Measurements from ENCODE around the gene TMEM163. TPM values are rescaled to one million over a fixed set of nuclear protein-coding genes. Genes with fewer than 3 reads are reported as not detected.

TMEM163 gene
- total and polyA plus RNA-seq, 2 donors (not counting 3 experiments of a cell fraction or from before 2014, with no cell fraction given), result 1.0 to 2.8 TPM

DNA sequence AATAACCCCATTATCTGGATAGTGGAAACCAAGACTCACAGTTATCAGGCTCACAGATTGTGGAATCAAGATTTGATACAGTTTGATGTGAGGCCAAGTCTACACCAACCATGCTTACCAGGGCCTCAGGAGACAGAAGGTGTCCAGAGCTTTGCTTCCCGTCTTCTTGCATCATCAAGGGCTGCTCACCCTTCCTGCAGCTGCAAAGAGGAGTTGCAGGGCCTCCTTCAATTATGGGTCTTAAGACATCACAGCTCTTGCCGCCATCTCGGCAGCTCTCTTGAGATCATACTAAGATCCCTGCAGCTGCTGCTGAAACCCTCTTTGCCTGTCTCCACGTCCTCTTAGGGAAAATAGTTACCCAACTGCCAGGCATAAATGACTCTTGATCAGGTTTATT lies 288.9 kb downstream of the TMEM163 start:
- Histone ChIP-seq H3K4me1 (ENCODE audit: control insufficient read depth, extremely low read depth, insufficient read depth, low read length) (peaks cover 47% of the 10 kb centered on the region), H3K79me2 (ENCODE audit: control insufficient read depth, insufficient read depth, low read length) (no peaks in the 10 kb centered on the region), H3K36me3 (ENCODE audit: control insufficient read depth in 2 of 2, extremely low read depth in 1 of 2, insufficient read depth in 2 of 2, low read length in 2 of 2) (no peaks in the 10 kb centered on the region), H3K4me2 (ENCODE audit: insufficient read depth, low read length) (no peak overlapping the region), H3K27ac (ENCODE audit: insufficient read depth, low read depth, low read length) (no peak overlapping the region), H3K9ac (replicated peaks; ENCODE audit: extremely low read depth, insufficient read depth, low read length) (no peak overlapping the region), H3K9me1 (replicated peaks; ENCODE audit: control insufficient read depth, extremely low read depth, insufficient read depth, low read length) (no peaks in the 10 kb centered on the region), H3K27me3 (ENCODE audit: control insufficient read depth in 2 of 2, insufficient read depth in 2 of 2, low read length in 2 of 2) (no peaks in the 10 kb centered on the region), H3K4me3 (replicated peaks in 1 of 3; ENCODE audit: insufficient read depth in 1 of 3, low read depth in 1 of 3, low read length in 3 of 3) (no peak overlapping the region), H4K20me1 (replicated peaks; ENCODE audit: control insufficient read depth, extremely low read depth, insufficient read depth, low read length) (no peaks in the 10 kb centered on the region), H3K9me3 (replicated peaks; ENCODE audit: control insufficient read depth, insufficient read depth, low read length) (no peaks in the 10 kb centered on the region), H2AFZ (ENCODE audit: low read depth, low read length) (no peak overlapping the region)
- ChIA-PET CTCF (interaction anchor here (1.0 to 3.4 kb wide), 2 partner anchors 18 to 22 kb away, joined by 5 to 36 read pairs; no protein-coding TSS in a partner anchor), POLR2A (no interaction called here)
- intact Hi-C loops (cut with micrococcal nuclease) (no loop called here), dilution Hi-C loops (cut with MboI; ENCODE audit: extremely low pct_ligation_motif_present, low sequenced_read_pairs) (no loop called here)
- TF ChIP-seq FOS (IDR thresholded peaks at IDR 0.05; ENCODE audit: borderline replicate concordance, insufficient read depth, low read length) (no peak), EZH2 (IDR thresholded peaks at IDR 0.05; ENCODE audit: borderline replicate concordance, low read depth, low read length, severe bottlenecking) (no peak), POLR2A (IDR thresholded peaks at IDR 0.05; ENCODE audit: low read depth, low read length) (no peak), POLR2AphosphoS5 (IDR thresholded peaks at IDR 0.05; ENCODE audit: insufficient read depth, low read depth, low read length) (no peak), MYC (IDR thresholded peaks at IDR 0.05; ENCODE audit: low read depth, low read length) (no peak), GATA2 (IDR thresholded peaks at IDR 0.05; ENCODE audit: insufficient read depth, insufficient read length, low read depth, low read length) (no peak), JUN (IDR thresholded peaks at IDR 0.05; ENCODE audit: borderline replicate concordance, insufficient read depth, insufficient read length, low read depth) (no peak)
- TF ChIP-seq, protein P1, sequence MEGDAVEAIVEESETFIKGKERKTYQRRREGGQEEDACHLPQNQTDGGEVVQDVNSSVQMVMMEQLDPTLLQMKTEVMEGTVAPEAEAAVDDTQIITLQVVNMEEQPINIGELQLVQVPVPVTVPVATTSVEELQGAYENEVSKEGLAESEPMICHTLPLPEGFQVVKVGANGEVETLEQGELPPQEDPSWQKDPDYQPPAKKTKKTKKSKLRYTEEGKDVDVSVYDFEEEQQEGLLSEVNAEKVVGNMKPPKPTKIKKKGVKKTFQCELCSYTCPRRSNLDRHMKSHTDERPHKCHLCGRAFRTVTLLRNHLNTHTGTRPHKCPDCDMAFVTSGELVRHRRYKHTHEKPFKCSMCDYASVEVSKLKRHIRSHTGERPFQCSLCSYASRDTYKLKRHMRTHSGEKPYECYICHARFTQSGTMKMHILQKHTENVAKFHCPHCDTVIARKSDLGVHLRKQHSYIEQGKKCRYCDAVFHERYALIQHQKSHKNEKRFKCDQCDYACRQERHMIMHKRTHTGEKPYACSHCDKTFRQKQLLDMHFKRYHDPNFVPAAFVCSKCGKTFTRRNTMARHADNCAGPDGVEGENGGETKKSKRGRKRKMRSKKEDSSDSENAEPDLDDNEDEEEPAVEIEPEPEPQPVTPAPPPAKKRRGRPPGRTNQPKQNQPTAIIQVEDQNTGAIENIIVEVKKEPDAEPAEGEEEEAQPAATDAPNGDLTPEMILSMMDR (IDR thresholded peaks at IDR 0.05; ENCODE audit: extremely low read depth in 1 of 2, insufficient read depth in 1 of 2, low read depth in 1 of 2, low read length in 2 of 2), result no peak
- TF ChIP-seq, protein P2, sequence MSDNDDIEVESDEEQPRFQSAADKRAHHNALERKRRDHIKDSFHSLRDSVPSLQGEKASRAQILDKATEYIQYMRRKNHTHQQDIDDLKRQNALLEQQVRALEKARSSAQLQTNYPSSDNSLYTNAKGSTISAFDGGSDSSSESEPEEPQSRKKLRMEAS (IDR thresholded peaks at IDR 0.05; ENCODE audit: insufficient read depth, insufficient read length), result no peak
- BruUV-seq (replicated peaks), result no TSS peak
- DNase-seq (ENCODE audit: low read depth, low spot score) (no peak), FAIRE-seq (no peak)
